Parathyroid adenoma (tissue), 2 donors: Measurements from ENCODE around the gene CEACAM21.

Experiments used
- H2AFZ ChIP-seq: fragments of 300-600 bp; sonication (generic); one replicate; pipeline ENCODE4 v1.7.0; 2017; ENCODE audit warnings: antibody characterized with exemption, mild to moderate bottlenecking
- H3K27ac ChIP-seq: fragments of 300-600 bp; sonication (generic); one replicate; pipeline ENCODE4 v1.7.0; 2017
- H3K27me3 ChIP-seq: fragments of 300-600 bp; sonication (generic); one replicate; pipeline ENCODE4 v1.7.0; 2017; ENCODE audit warnings: low read length; ENCODE audit not compliant: control insufficient read depth, insufficient read depth
- H3K36me3 ChIP-seq: fragments of 300-600 bp; sonication (generic); one replicate; pipeline ENCODE4 v1.7.0; 2017; ENCODE audit warnings: low read length; ENCODE audit not compliant: control insufficient read depth, insufficient read depth
- H3K4me1 ChIP-seq: fragments of 300-600 bp; sonication (generic); one replicate; pipeline ENCODE4 v1.7.0; 2017; ENCODE audit warnings: control low read depth
- H3K4me2 ChIP-seq: fragments of 300-600 bp; sonication (generic); one replicate; pipeline ENCODE4 v1.7.0; 2017; ENCODE audit warnings: low read length
- H3K4me3 ChIP-seq: fragments of 300-600 bp; sonication (generic); one replicate; pipeline ENCODE4 v1.7.0; 2017; ENCODE audit warnings: low read depth, low read length
- H3K79me2 ChIP-seq: fragments of 300-600 bp; sonication (generic); one replicate; pipeline ENCODE4 v1.7.0; 2017; ENCODE audit warnings: control low read depth
- H3K9ac ChIP-seq: fragments of 300-600 bp; sonication (generic); one replicate; pipeline ENCODE4 v1.7.0; 2017; ENCODE audit warnings: mild to moderate bottlenecking
- H3K9me3 ChIP-seq: fragments of 300-600 bp; sonication (generic); one replicate; pipeline ENCODE4 v1.7.0; 2017; ENCODE audit warnings: low read length; ENCODE audit not compliant: control insufficient read depth
- CTCF ChIP-seq: fragments of 300-600 bp; sonication (generic); IDR thresholded peaks from one replicate; pipeline ENCODE4 v1.7.0; 2017; ENCODE audit warnings: antibody characterized with exemption, mild to moderate bottlenecking
- donor health status: primary hyperparathyroidism.

CEACAM21 gene

GRCh38 chr19:41535029-41535622 is 40.8 kb upstream of the CEACAM21 start:
- Histone ChIP-seq H3K79me2 (no peaks in the 10 kb centered on the region), H3K4me3 (no peak overlapping the region), H3K9ac (no peak overlapping the region), H3K9me3 (no peaks in the 10 kb centered on the region), H3K4me1 (no peaks in the 10 kb centered on the region), H3K4me2 (no peak overlapping the region), H3K27me3 (no peaks in the 10 kb centered on the region), H3K36me3 (no peaks in the 10 kb centered on the region), H2AFZ (no peak overlapping the region), H3K27ac (no peak overlapping the region)
- TF ChIP-seq CTCF, result no peak

GRCh38 chr19:41537789-41538188 is 38.2 kb upstream of the CEACAM21 start:
- TF ChIP-seq CTCF, result peak; percentile 10
- Histone ChIP-seq H3K79me2 (no peaks in the 10 kb centered on the region), H3K4me3 (no peak overlapping the region), H3K9me3 (no peaks in the 10 kb centered on the region), H3K27ac (no peak overlapping the region), H3K4me2 (no peak overlapping the region), H3K9ac (no peak overlapping the region), H2AFZ (no peak overlapping the region), H3K4me1 (no peaks in the 10 kb centered on the region), H3K36me3 (no peaks in the 10 kb centered on the region), H3K27me3 (no peaks in the 10 kb centered on the region)

- Histone ChIP-seq H3K27me3 (no peaks in the 10 kb centered on the region), H3K27ac (no peak overlapping the region), H3K4me3 (no peak overlapping the region), H3K4me1 (no peaks in the 10 kb centered on the region), H3K79me2 (no peaks in the 10 kb centered on the region), H3K36me3 (no peaks in the 10 kb centered on the region), H3K9me3 (no peaks in the 10 kb centered on the region), H3K4me2 (no peak overlapping the region), H2AFZ (no peak overlapping the region), H3K9ac (no peak overlapping the region)
- no peak for TF ChIP-seq CTCF
Measured at GRCh38 chr19:41540041-41540695, 35.8 kb upstream of the CEACAM21 start.

- Histone ChIP-seq H3K9ac (no peak overlapping the region), H3K27me3 (no peaks in the 10 kb centered on the region), H3K4me3 (no peak overlapping the region), H3K4me1 (no peaks in the 10 kb centered on the region), H3K27ac (no peak overlapping the region), H3K36me3 (no peaks in the 10 kb centered on the region), H3K4me2 (no peak overlapping the region), H3K9me3 (no peaks in the 10 kb centered on the region), H2AFZ (no peak overlapping the region), H3K79me2 (no peaks in the 10 kb centered on the region)
- peak; percentile 43 for TF ChIP-seq CTCF
Measured at GRCh38 chr19:41541990-41542584, 33.9 kb upstream of the CEACAM21 start.
